Bone marrow (tissue), 2 donors: ENCODE measurements around the gene SLC25A14.
"Not testable (repeated sequence)": the region's sequence is repeated elsewhere in the genome, so short reads cannot be mapped to it uniquely, and the experiment has no call there.

Source experiments
- DNase-seq, 2 donors: peaks; one replicate each; lab custom pipeline; 2025; lab: John Stamatoyannopoulos, UW

SLC25A14 gene, protein sequence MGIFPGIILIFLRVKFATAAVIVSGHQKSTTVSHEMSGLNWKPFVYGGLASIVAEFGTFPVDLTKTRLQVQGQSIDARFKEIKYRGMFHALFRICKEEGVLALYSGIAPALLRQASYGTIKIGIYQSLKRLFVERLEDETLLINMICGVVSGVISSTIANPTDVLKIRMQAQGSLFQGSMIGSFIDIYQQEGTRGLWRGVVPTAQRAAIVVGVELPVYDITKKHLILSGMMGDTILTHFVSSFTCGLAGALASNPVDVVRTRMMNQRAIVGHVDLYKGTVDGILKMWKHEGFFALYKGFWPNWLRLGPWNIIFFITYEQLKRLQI

DNA sequence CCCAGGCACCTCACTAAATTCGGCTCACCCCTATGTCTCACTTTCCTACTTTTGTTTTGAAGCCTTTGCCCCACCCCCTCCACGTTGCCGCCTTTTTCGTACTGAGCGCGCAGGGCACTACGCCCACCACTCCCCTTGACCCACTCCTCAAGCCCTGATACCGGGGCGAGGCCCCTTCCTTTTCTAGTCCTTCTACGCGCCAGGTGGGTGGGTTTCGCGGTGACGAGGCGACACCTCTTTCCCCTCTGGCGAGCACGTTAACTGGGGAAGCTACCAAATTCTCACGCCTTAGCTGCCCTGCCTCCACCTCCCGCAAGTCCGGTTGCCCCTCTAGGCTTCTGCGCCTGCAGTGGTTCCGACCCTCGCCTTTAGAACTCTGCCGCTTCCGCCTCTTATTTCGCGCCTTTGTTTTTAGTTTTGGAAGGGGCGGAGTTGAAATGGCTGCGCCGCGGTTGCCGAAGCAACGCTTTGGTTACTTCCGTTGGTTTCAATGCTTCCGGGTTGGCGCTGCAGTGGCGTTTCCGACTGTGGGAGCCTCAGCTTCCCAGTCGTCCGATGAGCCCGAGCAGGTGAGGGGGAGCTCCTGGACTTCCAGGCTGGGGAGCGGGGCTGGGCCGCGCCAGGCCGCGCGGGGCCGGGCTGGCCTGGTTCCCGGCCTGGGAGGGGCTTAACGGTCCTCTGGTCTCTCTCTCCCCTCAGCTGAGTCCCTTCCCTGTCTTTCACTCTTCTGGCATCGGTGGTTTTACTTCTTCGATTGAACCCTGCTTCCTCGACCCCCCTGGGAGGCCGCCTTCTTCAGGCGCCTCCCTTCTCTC, at the start of gene SLC25A14:
SLC25A14 (plus strand) TSS at position 512 of the 815 bp plus-strand sequence. CDS start 360 bp downstream, outside the sequence.
- peak; percentile 18 to 19 for DNase-seq

DNA sequence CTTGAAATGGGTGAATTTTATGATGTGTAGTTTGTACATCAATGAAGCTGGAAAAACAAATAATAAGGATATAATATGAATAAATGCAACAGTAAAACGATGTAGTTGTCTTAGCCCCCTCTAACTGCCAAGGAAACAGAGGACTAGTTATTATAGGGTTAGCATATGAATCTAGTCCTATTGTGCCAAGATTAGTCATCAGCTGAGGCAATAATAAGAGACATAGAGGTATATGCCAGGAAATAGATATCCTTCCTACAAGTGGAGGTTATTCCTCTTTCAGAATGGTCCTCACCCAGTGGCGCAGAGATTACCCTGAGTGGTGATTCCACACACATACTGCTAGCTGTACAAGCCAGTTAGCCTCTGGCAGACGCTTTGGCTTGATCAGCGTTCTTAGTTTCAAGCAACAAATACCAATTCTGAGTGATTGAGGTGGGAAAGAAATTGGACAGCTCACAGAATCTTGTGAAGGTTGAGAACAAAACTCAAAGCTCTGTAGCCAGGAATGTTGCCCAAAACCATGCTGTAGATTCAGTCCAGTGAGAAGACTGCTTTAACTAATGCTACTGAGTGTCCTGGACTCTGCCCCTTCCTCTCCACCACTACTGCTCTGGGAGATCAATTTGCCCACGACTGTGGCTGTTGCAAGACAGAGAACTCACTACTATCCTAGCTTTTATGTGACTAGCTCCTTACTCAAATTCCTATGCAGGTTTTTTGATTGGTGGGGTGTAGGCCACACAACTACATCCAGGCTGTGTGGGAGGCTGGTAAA, 44.0 kb upstream of the SLC25A14 start:
- DNase-seq: no peak

DNA sequence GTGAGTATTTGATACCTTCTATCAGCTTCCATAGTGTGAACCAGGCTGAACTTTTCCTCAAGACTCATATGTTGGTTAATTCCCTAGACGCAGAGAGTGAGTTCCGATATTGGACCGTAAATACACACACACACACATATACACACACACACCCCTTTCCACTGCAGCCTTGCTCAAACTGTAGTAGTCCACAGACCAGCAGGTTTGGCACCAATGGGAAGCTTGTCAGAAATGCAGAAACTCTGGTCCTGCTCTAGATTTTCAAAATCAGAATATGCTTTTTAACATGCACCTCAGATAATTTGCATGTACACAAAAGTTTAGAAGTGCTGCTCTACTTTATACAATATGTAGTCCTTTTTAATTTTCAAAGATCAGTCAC, 43.4 kb upstream of the SLC25A14 start:
- DNase-seq: no peak

DNA sequence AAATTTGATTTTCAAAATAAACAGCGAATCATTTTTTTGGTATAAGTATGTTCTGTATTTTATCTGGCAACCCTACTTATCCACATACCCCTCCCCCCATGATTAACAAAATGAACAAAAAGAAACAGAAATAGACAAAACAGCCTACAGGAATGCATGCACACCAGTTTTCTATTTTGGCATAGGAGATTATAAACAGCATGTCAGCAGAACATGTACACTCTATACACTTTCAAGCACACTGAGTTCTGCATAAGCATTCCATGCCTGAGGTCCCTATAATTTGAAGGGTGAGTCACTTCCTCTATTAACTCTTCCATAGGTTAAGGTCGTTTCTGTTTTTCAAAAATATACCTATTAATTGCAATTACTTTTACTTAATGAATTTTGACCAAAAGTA, 43.0 kb upstream of the SLC25A14 start:
- DNase-seq: no peak

DNA sequence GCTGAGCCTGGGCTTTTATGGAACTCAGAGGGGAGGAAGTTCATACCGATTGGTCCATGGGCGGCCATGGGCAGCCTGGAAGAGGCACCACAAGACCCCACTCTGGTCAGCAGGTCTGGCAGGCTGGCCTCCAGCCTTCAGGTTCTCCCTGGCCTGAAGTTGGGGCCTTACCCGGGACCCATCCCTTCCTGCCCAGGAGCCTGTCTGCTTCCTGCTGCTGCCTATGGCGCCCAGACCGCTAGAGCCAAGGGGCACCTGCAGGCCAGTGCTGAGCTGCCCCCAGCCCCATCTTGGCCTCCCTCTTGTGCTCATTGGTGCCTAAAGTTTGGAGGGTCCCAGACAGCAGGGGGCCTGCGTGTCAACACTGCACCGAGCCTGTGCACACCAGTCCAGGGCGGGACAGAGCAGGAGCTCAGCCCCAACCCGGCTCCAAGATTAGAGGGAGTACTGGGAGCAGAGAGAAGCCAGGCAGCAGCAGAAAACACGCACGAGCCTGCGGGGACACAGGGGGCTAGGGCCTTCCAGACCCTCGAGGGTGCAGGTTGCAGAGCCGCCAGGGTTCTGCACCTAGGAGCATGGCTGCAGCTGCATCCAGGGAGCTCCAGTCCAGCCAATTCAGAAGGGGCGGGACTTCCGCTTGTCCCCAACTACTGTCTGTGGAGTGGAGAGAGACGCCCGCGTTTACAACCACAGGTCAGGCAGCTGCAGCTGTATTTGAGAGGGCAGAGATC, 40.3 kb upstream of the SLC25A14 start:
- DNase-seq: no peak

DNA sequence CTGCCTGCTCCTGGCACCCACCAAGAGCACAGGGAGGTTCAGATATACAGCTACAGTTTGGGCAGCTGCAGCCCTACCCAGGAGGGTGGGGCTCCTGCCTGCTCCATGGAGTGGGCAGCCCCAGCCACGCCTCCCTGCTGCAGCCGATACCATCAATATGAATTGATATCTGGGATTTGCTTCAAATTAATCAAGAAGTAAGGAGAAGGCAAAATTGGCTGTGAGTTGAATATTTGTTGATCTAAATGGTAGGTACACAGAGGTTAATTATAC, 39.8 kb upstream of the SLC25A14 start:
- DNase-seq: no peak

DNA sequence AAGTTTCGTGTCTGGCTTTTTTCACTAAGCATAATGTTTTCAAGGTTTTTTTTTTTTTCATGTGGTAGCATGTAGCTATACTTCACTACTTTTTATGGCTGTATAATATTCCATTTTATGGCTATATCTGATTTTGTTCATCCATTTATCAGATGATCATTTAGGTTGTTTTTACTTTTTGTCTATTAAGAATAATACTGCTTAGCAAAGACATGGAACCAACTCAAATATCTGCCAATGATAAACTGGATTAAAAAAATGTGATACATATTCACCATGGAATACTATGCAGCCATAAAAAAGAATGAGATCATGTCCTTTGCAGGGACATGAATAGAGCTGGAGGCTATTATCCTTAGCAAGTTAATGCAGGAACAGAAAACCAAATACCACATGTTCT, 38.3 kb upstream of the SLC25A14 start:
- no peak for DNase-seq

DNA sequence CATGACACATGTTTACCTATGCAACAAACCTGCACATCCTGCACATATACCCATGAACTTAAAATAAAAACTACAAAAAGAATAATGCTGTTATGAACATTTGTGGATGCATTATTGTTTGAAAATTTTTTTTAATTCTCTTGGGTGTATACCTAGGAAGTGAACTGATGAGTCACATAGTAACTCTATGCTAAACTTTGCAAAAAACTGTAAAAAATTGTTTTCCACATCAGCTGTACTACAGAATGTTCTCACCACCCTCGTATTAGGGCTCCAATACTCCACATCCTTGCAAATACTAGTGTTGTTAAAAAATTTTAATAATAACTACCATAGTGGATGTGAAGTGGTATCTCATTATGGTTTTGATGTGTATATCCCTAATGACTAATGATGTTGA, 37.7 kb upstream of the SLC25A14 start:
- no peak for DNase-seq

DNA sequence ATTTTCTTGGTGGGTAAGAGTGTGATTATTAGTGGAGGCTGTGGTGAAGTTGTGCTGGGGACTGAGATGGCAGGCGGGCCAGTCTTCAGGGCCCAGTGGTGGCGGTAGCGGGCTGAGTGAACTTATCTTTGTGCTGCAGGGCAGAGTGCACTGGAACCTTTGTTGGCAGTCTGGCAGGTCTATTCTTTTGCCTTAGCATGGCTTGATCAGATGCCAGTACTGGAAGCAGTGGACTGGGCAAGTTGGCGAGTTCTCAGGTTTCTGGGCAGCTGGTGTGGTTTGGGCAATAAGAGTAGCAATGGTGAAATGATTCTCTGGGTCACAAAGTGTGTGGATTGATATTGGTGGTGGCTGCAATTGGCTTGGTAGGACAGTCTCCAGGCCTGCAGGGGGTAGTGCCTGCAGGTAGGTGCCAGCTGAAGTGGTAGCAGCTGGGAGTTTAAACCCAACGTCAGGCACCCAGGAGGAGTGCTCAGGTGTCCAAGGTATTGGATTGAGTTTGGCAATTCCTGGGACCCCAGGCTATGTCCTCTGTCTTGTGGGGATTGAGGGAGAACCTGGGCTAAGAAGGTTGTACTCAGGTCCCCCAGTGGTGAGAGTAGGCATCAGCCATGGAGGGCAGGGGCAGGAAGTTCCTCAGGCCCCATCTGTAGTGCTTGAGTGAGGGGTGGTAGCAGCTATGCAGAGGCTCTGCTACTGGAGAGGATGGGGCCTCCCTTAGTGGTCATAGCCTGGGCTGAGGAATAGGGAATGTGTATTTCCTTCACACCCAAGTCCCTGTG, 34.9 kb upstream of the SLC25A14 start:
- DNase-seq: no peak

DNA sequence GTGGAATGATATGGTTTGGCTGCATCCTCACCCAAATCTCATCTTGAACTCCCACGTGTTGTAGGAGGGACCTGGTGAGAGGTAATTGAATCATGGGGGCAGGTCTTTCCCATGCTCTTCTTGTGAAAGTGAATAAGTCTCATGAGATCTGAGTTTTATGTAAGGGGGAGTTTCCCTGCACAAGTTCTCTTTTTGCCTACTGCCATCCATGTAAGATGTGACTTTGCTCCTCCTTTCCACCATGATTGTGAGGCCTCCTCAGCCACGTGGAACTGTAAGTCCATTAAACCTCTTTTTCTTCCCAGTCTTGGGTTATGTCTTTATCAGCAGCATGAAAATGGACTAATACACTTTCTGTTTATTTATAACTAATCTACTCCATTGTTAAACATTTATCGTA, 19.8 kb upstream of the SLC25A14 start:
- not testable (repeated sequence) for DNase-seq

DNA sequence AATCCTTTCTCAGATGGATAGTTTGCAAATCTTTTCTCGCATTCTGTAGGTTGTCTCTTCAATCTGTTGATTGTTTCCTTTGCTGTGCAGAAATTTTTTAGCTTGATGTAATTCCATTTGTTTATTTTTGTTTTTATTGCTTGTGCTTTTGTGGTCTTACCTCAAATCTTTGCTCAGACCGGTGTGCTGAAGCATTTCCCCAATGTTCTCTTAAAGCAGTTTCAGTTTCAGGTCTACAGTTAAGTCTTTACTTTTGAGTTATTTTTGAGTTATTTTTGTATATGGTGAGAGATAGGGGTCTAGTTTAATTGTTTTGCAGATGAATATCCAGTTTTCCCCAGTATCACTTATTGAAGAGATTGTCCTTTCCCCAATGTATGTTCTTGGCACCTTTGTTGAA, 18.2 kb upstream of the SLC25A14 start:
- DNase-seq: no peak

DNA sequence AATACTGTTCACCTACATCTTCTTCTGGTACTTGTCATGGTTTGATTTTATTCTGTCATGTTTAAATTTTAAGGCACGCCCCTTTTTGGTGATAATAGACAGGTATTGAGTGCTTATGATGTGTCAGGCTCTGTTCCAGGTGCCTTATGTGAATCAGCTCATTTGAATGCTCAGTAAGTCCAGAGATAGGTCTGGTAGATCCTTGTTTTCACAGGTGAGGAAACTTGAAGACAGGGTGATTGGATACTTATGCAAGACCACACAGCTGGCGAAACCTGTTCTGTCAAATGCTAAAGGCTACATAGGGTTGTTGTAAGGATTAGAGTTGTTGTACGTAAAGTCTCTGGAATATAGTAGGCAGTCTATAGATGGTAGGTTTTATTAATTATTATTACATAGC, 9.6 kb upstream of the SLC25A14 start:
- DNase-seq: no peak

DNA sequence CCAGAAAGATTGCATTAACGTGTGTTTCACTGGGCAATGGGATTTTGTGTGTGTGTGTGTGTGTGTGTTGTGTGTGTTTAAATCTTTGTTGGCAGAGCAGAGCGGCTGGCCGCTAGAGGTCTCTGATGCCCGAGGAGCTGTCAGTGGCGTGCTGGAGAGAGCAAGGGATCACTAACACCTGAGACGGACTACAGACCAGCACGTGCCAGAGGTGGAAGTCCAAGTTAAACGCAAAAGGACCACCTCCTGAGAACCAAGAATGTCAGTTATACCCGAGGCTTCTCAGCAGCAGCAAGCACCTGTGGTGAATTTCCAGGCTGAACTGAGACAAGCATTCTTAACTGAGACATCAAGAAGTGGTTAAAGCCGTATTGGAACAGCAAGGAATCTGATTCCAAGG, 9.0 kb upstream of the SLC25A14 start:
- DNase-seq: peak in 1 of 2 donors; percentile 1

DNA sequence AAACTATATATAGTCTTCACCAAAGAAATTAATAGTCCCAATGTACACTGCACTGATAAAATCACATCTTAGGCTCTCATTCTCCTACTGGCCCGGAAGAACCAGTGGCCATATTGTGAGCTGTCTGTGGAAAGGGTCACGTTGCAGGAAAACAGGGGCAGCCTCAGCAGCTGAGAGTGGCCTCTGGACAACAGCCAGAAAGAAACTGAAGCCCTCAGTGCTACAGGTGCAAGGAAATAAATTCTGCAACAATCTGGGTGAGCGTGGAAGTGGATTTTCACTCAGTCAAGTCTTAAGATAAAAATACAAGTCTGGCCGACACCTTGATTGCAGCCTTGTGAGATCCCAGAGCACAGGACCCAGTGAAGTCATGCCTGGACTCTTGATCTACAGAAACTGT, 3.2 kb upstream of the SLC25A14 start:
- no peak for DNase-seq

DNA sequence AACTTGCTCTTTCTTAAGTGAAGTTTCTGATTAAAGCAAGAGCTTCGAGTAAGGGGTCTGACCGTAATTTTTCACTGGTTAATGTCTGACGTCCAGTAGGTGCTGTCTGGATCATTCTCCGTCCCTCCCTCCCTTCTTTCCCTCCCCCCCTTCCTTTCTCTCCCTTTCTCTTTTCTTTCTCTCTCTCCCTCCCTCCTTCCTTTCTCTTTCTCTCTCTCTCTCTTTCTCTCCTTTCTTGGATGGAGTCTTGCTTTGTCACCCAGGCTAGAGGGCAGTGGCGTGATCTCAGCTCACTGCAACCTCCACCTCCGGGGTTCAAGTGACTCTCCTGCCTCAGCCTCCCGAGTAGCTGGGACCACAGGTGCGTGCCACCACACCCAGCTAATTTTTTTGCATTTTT, 850 bp upstream of the SLC25A14 start:
- DNase-seq: not testable (repeated sequence)

DNA sequence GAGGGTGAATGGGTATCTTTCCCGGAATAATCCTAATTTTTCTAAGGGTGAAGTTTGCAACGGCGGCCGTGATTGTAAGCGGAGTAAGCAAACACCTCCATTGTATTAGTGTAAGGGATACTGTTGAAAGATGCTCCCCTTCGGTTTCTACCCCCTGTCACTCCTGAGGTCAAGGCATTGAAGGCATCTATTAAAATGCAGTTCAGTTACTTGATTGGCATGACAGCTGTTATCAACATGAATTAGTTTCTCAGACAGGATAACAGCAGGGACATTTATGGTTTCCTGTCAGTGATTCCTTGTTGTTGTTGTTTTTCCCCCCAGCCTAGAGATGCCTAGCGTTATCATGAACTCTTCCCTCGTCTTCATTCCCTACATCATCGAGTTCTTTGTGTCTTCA, 552 bp downstream of the SLC25A14 start:
- no peak for DNase-seq

DNA sequence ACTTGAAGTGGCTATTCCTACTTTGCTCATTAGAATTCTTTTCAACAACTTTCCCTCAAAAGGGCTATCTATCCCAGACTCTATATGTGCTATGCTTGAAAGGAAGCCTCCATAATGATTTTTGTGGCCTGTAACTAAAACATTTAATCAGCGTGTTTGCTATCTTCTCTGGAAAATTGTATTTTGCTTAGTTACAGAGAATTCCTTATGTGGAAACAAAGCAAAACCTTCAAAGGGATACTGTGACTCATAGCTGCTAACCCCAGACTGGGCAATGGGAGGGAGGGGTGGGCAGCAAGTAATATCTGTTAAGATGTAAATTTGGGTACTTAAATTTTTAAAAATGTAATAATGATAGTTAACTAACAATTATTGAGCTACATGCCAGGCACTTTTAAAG, 3.7 kb downstream of the SLC25A14 start:
- no peak for DNase-seq

DNA sequence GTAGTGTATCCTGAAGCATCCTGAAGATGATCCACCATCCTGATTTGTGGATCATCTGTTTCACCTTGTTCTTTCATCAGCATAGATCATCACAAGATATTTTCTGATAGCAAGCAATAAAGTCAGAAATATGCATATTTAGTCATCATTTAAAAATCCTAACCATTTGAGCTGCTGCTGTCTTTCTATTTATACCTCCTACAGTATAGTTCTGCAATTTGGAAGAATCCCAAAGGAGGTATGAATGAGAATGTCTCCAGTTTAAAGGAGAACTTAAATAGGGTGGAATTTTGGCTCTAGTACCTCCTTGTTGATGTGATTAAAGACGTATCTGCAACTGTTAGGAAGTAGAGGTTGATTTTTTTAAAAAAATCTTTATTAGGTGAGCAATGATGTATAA, 7.6 kb downstream of the SLC25A14 start:
- DNase-seq: no peak

DNA sequence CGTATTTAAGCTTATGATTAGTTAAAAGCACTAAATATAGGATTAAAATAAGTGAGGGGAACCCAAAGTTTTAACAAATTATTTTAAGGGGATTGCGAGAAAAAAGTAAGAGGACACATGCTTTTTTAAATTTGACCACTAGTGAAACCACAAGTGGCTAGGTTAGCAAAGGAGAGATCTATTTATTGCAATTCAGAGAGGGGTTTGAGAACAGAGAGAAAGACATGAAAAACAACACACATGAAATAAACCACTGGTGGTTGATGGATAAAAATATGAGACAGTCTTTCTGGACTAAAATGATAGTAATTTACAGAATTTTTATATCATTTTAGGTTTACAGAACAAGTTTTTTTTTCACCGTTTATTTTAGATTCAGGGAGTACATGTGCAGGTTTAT, 11.8 kb downstream of the SLC25A14 start:
- DNase-seq: no peak

DNA sequence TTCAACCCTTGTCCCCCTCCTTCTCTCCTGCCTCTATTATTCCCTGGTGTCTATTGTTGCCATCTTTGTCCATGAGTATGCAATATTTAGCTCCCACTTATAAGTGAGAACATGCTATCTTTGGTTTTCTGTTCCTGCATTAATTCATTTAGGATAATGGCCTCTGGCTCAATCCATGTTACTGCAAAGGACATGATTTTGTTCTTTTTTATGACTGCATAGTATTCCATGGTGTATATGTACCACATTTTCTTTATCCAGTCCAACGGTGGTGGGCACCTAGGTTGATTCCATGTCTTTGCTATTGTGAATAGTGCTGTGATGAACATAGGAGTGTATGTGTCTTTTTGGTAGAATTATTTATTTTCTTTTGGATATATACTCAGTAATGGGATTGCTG, 12.3 kb downstream of the SLC25A14 start:
- not testable (repeated sequence) for DNase-seq

DNA sequence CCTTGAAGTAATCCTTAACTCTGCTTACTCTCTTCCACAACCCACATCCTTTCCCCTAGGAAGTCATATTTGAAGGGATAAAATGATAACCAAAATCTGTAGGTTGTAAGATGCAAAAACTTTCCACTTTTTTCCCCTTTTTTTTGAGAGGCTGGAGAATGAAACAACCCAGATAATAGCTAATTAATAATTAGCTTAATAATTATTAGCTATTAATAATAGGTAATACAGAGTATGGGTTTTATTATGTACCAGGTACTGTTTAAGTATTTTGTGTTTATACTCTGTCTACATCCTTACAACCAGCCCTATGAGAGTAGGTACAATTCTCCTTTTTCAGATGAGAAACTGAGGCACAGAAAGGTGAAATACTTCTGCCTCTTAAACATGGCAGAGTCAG, 36.4 kb downstream of the SLC25A14 start:
- no peak for DNase-seq
